ENCODE data around the gene ESRRG.

ESRRG gene

GRCh38 chr1:216566641-216567205 is 156.5 kb downstream of the ESRRG start:
- TF ChIP-seq CTCF (IDR thresholded peaks at IDR 0.05; ENCODE audit: borderline replicate concordance, control extremely low read depth, extremely low read depth, insufficient read depth, missing control alignments): no peak
- no peak for DNase-seq (ENCODE audit: low spot score)
- in situ Hi-C loops (cut with MboI; ENCODE audit: low sequenced_read_pairs, unreplicated experiment): no loop called here

DNA sequence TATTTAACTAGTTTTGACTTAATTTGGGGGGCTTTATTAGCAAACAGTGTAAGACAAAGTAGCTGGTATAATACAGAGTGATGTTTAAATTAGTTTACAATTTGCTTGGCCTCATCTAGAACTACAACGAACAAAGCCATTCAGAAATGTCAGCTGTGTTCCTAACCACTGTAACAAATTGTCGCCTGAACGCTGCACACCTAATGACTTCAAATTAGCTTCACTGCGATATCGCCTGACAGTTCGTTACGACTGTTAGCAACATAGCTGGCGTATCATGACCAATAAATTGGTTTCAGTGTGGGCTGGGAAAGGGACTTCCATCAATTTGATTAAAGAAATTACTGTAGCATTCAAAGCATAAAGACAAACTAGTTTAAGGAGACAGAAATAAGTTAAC is 160.1 kb downstream of the ESRRG start:
- DNase-seq (ENCODE audit: low spot score): no peak
- in situ Hi-C loops (cut with MboI; ENCODE audit: low sequenced_read_pairs, unreplicated experiment): no loop called here
- TF ChIP-seq CTCF (IDR thresholded peaks at IDR 0.05; ENCODE audit: borderline replicate concordance, control extremely low read depth, extremely low read depth, insufficient read depth, missing control alignments): no peak

DNA sequence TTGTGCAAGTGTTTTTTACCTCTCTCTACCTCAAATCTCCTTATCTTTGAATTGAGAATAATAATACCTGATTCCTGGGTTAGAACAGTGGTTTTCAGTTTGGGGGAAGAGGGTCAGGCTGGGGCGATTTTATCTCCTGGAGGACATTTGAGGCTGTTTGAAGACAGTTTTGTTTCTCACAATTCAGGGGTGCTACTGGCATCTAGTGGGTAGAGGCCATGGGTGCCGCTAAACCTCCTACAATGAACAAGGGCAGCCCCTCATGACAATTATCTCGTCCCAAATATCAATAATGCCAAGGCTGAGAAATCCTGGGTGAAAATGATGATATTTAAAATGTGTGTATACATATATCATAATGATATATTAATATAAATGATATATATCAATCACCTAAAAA is 160.8 kb downstream of the ESRRG start:
- in situ Hi-C loops (cut with MboI; ENCODE audit: low sequenced_read_pairs, unreplicated experiment): no loop called here
- DNase-seq (ENCODE audit: low spot score): no peak
- TF ChIP-seq CTCF (IDR thresholded peaks at IDR 0.05; ENCODE audit: borderline replicate concordance, control extremely low read depth, extremely low read depth, insufficient read depth, missing control alignments): no peak

- in situ Hi-C loops (cut with MboI; ENCODE audit: low sequenced_read_pairs, unreplicated experiment): no loop called here
- TF ChIP-seq CTCF (IDR thresholded peaks at IDR 0.05; ENCODE audit: borderline replicate concordance, control extremely low read depth, extremely low read depth, insufficient read depth, missing control alignments): no peak
- no peak for DNase-seq (ENCODE audit: low spot score)
Measured at GRCh38 chr1:216560527-216560926, 162.7 kb downstream of the ESRRG start.

GRCh38 chr1:216559359-216559758 is 163.9 kb downstream of the ESRRG start:
- no peak for DNase-seq (ENCODE audit: low spot score)
- in situ Hi-C loops (cut with MboI; ENCODE audit: low sequenced_read_pairs, unreplicated experiment): no loop called here
- TF ChIP-seq CTCF (IDR thresholded peaks at IDR 0.05; ENCODE audit: borderline replicate concordance, control extremely low read depth, extremely low read depth, insufficient read depth, missing control alignments): no peak

- no peak for DNase-seq (ENCODE audit: low spot score)
- no peak for TF ChIP-seq CTCF (IDR thresholded peaks at IDR 0.05; ENCODE audit: borderline replicate concordance, control extremely low read depth, extremely low read depth, insufficient read depth, missing control alignments)
- in situ Hi-C loops (cut with MboI; ENCODE audit: low sequenced_read_pairs, unreplicated experiment): no loop called here
Measured at GRCh38 chr1:216555653-216556052, 167.6 kb downstream of the ESRRG start.

DNA sequence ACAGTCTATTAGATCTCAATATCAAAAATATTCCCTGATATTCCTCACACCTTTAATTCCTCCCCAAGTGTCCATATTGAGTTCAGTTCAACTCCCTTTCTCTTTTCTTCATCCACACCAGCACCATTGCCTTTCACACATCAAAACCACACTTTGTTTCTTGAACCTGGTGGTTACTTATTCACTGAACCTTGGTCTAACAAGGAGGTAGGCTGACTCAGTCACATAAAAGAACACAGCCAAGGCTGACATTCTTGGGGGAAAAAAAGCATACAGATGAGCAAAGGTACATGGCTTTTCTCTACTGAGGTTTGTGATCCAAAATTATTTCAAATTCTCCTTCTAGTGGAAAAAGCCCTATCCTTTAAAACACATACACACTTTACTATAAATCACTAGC is 168.3 kb downstream of the ESRRG start:
- in situ Hi-C loops (cut with MboI; ENCODE audit: low sequenced_read_pairs, unreplicated experiment): no loop called here
- TF ChIP-seq CTCF (IDR thresholded peaks at IDR 0.05; ENCODE audit: borderline replicate concordance, control extremely low read depth, extremely low read depth, insufficient read depth, missing control alignments): no peak
- DNase-seq (ENCODE audit: low spot score): no peak

Data from GM13976 (cell line).